Effector CD8-positive, alpha-beta T cell (primary cell): ENCODE measurements around the gene DET1.
"Not testable (repeated sequence)": the region's sequence is repeated elsewhere in the genome, so short reads cannot be mapped to it uniquely, and the experiment has no call there.

Experiments used
- DNase-seq: peaks from one replicate; lab custom pipeline; 2025; lab: John Stamatoyannopoulos, UW

Gene DET1

DNA sequence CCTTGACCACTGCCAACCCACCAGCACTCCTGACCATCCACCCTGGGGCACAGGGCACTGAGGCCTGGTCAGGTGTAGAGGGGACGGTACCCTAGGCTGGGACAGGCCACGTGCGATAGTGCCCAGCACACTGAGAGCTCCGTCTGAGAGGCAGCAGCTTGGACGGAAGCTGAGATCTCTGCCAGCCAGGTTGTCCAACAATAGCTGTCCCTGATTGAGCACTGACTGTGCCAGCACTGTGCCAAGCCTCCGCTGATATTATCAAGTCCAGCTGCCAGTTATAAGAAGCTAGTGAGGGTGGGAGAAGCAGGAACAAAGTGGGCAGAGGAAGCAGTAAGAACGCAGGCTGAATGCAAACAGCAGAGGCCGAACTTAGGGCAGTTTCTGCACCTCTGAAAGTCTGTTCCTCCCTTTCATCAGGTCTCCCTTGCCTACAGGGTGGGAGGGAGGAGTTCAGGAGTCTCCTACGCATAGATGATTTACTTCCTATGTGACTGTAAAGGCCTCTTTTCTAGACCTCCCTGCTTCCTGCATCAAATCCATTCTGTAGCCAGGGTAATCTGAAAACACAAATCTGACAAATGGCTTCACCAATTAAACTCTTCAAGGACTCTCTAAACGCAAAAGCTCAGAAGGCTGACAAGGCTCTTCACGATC, 49.2 kb downstream of the DET1 start:
- DNase-seq: no peak

DNA sequence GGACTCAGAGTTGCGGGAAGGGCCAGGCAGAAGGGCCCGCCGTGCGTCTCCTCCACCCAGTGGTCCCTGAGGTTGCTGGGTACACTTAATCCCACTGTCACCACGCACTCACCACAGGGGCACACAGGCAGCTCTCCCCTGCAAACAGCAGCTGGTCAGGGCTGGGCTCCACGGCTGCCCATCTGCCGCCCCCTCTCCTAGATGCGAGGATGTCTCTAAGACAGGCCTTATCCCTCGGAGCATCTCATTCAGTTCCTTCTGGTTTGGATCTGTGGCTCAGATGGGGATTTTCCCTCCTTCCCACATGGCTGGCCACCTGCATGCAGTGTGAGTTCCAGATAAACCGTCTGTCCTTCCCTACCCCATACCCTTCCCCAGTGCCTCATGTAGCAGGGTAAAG, 52.6 kb downstream of the DET1 start:
- DNase-seq: no peak

- no peak for DNase-seq
Measured at GRCh38 chr15:88491158-88491557, 55.3 kb downstream of the DET1 start.

DNA sequence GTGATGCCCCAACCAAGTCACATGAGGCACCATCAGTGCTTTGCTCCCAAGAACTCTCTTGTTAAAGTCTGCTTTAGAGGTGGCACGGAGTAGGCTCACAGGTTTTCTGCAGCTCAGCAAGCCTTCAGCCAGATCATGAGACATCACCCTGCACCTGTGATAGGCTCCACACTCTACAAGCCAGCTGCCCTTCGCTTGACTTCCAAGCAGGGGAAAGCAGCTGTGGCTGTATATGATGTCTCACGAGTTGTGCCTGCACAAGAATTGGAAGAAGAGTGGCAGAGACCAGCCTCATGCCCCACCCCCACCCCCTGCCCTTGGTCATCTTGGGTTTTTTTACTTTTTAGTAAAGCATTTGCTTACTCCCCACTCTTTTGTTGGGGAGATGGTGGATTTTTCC, 56.4 kb downstream of the DET1 start:
- no peak for DNase-seq

DNA sequence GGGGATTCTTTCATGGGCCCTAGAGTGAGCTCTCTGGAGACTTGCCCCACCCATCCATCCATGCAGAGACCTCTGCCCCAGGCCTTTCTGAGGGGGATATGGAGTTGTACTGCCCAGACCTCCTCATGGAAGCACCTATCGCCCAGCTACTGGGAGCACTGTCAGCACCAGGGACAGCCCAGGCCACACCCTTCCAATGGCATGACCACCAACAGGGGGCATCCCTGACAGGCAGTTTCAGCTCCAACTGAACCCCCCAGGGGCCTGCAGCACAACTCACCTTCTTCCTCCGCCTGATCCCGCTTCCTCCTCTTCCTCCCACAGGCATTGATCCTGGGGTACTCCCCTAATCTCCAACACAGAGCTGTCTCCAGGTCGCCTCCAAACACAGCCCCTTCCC, 57.2 kb downstream of the DET1 start:
- no peak for DNase-seq

- no peak for DNase-seq
Measured at GRCh38 chr15:88487796-88488523, 58.5 kb downstream of the DET1 start.

GRCh38 chr15:88487178-88487795, 59.2 kb downstream of the DET1 start:
- no peak for DNase-seq

GRCh38 chr15:88484682-88485331, 61.7 kb downstream of the DET1 start:
- DNase-seq: no peak

GRCh38 chr15:88482263-88482662, 64.2 kb downstream of the DET1 start:
- DNase-seq: no peak

DNA sequence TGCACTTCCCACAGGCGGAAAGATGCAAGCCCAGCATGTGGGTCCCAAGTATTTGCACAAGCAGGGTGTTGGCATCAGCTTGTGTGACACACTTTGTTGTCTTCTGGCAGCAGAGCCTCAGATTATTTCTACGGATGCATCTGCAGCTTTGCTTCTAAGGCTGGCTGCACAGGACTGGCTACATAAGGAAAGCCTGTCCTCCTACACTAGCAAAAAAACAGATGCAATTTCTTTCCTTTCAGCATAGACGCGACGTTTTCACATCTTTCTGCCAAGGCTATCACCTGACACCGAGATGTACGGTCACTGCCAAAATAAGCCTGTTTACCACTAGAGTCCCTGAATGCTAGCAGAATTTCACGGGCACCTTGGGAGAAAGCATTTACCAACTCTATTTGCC, 65.5 kb downstream of the DET1 start:
- no peak for DNase-seq

- DNase-seq: no peak
Measured at GRCh38 chr15:88479169-88479568, 67.3 kb downstream of the DET1 start.

DNA sequence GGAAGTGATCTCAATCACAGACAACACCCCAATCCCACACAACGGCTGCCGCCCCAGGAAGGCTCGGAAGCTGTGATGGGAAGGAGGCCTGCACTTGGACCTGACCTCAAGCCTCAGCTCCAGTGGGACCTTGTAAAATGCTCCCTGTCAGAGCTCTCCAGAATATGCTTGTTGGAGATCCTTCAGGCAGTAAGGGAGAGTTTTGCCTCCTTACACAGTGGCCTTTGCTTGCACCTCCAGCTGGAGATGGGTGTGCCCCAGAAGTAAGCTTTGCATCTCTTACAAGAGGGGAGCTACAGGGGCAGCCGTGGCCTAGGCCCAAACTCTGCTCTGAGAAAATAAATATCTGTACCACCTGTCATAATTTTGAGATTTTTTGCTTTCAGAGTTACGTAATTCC, 68.6 kb downstream of the DET1 start:
- no peak for DNase-seq

GRCh38 chr15:88477126-88477525, 69.4 kb downstream of the DET1 start:
- DNase-seq: no peak

DNA sequence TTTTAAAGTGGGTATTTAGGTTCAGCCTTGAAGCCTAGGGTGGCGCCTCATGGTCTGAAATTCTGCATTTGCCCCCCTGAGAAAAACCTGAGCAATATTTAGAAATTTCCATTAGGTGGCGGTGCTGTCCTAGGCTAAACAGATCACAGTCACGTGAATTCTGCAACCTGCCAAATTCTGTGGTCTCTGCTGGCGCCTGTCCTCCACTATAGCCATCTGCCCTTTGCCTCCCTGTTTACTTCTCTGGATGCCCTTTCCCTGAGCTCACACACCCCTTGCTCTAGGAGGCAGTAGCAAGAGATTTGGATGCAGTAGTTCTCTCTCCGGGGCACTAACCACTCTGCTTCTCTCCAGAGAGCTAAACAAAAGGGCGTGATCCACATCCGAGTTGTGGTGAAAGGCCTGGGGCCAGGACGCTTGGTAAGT, 69.8 kb downstream of the DET1 start:
- DNase-seq: no peak

GRCh38 chr15:88473661-88474293, 72.7 kb downstream of the DET1 start:
- not testable (repeated sequence) for DNase-seq

DNA sequence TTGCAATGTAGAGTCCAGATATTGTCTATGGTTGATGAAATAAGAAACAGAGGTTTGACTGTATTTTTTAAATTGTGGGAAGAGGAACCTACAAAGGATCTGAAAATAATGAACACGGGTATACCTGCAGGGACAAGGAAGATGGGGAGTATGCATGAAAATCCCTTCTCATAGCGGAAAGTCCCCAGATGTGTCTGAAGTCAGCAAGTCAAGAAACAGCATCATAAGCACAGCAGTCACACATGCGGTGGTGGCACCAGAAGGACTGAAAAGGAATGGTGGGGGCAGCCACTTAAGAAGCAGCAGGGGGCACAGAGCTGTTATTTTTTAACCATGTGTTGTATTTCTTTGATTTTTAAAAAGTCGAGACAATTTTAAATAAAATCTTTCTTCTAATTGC, 74.3 kb downstream of the DET1 start:
- DNase-seq: no peak

- DNase-seq: no peak
Measured at GRCh38 chr15:88470625-88471372, 75.7 kb downstream of the DET1 start.

DNA sequence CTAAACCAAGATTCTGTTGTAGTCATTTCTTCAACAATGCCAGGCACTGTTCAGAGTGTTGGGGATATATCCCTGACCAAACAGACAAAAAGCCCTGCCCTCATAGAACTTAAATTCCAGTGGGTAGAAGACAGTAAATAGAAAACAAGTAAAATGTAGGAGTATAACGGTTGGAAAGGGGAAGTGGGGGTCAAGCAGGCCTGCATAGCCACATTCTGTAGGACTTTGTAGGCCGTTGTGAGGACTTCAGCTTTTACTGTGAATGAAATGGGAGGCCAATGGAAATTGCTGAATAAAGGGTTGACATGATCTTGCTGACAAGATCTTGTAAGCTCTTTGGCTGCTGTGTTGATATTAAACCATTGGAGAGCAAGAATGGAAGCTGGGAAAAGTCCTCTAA, 77.2 kb downstream of the DET1 start:
- no peak for DNase-seq

DNA sequence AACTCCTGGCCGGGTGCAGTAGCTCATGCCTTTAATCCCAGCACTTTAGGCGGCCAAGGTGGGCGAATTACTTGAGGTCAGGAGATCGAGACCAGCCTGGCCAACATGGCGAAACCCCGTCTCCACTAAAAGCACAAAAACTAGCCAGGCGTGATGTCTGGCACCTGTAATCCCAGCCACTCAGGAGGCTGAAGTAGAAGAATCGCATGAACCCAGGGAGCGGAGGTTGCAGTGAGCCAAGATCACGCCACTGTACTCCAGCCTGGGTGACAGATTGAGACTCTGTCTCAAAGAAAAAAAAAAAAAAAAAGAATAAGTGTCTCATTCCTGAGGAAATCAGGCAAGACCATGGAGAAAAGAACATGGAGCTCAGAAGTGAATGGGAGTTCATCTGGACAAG, 77.8 kb downstream of the DET1 start:
- DNase-seq: not testable (repeated sequence)

DNA sequence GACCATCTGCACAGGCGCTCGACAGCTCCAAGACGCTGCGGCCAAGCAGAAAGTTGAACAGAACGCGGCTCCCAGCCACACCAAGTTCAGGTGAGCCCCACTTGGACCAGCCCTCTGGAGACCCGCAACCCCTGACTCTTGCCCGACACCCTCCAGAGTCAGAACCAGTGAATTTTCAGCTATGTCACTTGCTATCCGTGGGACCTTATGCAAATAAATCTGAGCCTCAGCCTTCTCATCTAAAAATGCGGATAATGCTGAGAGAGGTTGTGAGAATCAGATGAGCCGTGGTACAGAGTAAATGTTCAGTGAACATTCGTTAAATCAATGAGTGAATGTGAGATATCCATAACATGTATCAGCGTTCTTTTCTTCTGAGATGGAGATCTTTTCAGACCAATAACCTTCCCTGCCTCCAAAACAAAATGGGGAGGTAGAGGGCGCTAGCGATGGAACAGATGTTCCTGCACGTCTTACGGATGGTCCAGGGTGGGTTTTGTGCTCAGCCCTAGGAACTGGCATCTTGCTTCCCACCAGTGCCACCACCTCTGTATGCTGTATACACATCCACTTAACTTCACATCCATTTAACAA, 78.4 kb downstream of the DET1 start:
- DNase-seq: no peak
